ENCODE results near the gene ITLN2. TPM values are rescaled to one million over a fixed set of nuclear protein-coding genes. Genes with fewer than 3 reads are reported as not detected.

The ITLN2 gene
- total and polyA plus RNA-seq, 10 of the 15 experiments (the other 5 are each of a cell fraction or from before 2014, with no cell fraction given): not detected

- RAD21 ChIA-PET (ENCODE audit: unreplicated experiment): no interaction called here
- Histone ChIP-seq H3K4me1 (ENCODE audit: control insufficient read depth, insufficient read depth, low read length) (no peaks in the 10 kb centered on the region), H3K4me2 (ENCODE audit: control insufficient read depth, insufficient read depth) (no peak overlapping the region), H3K79me2 (ENCODE audit: control insufficient read depth, insufficient read depth, low read length) (no peaks in the 10 kb centered on the region), H3K27me3 (replicated peaks in 1 of 2; ENCODE audit: control insufficient read depth in 2 of 2, insufficient read depth in 2 of 2, low read length in 1 of 2) (no peaks in the 10 kb centered on the region), H3K4me3 (no peak overlapping the region), H3K9me3 (replicated peaks; ENCODE audit: control insufficient read depth, insufficient read depth, low read length) (no peaks in the 10 kb centered on the region), H3K9ac (ENCODE audit: control insufficient read depth, insufficient read depth, low read length) (no peak overlapping the region), H2AFZ (ENCODE audit: control insufficient read depth, low read depth, low read length) (no peak overlapping the region), H3K36me3 (ENCODE audit: control insufficient read depth in 2 of 2, insufficient read depth in 2 of 2, low read length in 1 of 2) (no peaks in the 10 kb centered on the region), H4K20me1 (ENCODE audit: control insufficient read depth, insufficient read depth) (no peaks in the 10 kb centered on the region), H3K27ac (ENCODE audit: control insufficient read depth, insufficient read depth) (no peak overlapping the region)
- SMC1A ChIA-PET (ENCODE audit: uncharacterized antibody, unreplicated experiment): interaction anchor here (0.6 to 1.8 kb wide), 4 partner anchors 55 to 102 kb away, joined by 3 to 8 read pairs (median 4); no protein-coding TSS in a partner anchor
- CTCF ChIA-PET: interaction anchor here (0.7 to 1.8 kb wide), 2 partner anchors 16 to 36 kb away, joined by 3 to 4 read pairs; no protein-coding TSS in a partner anchor
- FAIRE-seq (no peak), ATAC-seq (no peak), DNase-seq (ENCODE audit: low read depth, low spot score) (no peak)
- in situ Hi-C loops (cut with MboI): no loop called here
- 46% methylated on average over 12 of the region's 12 CpGs for WGBS (ENCODE audit: insufficient coverage, insufficient replicate concordance, low lambda C conversion rate, missing lambda C conversion rate)
- BruUV-seq (replicated peaks): no TSS peak
- intact Hi-C loops (cut with micrococcal nuclease; ENCODE audit: unreplicated experiment): no loop called here
- POLR2A ChIA-PET: no interaction called here
- TF ChIP-seq CEBPB (IDR thresholded peaks at IDR 0.05; ENCODE audit: borderline replicate concordance in 1 of 2, low read depth in 2 of 2, low read length in 2 of 2) (no peak), ETV6 (conservative IDR thresholded peaks at IDR 0.05 in 1 of 2, IDR thresholded peaks at IDR 0.05 in 1 of 2; ENCODE audit: borderline replicate concordance in 1 of 2, low read depth in 1 of 2) (no peak), E2F8 (IDR thresholded peaks at IDR 0.05; ENCODE audit: low read depth, partially characterized antibody) (no peak), IRF4 (IDR thresholded peaks at IDR 0.05; ENCODE audit: low read depth, low read length) (no peak), TCF3 (IDR thresholded peaks at IDR 0.05; ENCODE audit: borderline replicate concordance, insufficient read depth, low read depth, low read length) (no peak), NR2F1 (conservative IDR thresholded peaks at IDR 0.05) (no peak), E4F1 (IDR thresholded peaks at IDR 0.05; ENCODE audit: borderline replicate concordance, partially characterized antibody) (no peak), LARP7 (IDR thresholded peaks at IDR 0.05) (no peak), YBX1 (IDR thresholded peaks at IDR 0.05) (no peak), MYC (IDR thresholded peaks at IDR 0.05; ENCODE audit: insufficient read depth, insufficient read length, insufficient replicate concordance, low read length, severe bottlenecking) (no peak), ZBTB4 (CRISPR knock-in tag; IDR thresholded peaks at IDR 0.05) (no peak), SMC3 (IDR thresholded peaks at IDR 0.05; ENCODE audit: borderline replicate concordance, low read length) (no peak), SMARCA5 (IDR thresholded peaks at IDR 0.05) (no peak), IKZF1 (conservative IDR thresholded peaks at IDR 0.05) (no peak), TARDBP (IDR thresholded peaks at IDR 0.05; ENCODE audit: borderline replicate concordance) (no peak), SREBF1 (IDR thresholded peaks at IDR 0.05; ENCODE audit: low read length) (no peak)
Measured at GRCh38 chr1:160935527-160936258, 18.9 kb downstream of the ITLN2 start.
